ENCODE measurements around the gene CDH23. TPM values are rescaled to one million over a fixed set of nuclear protein-coding genes. Genes with fewer than 3 reads are reported as not detected.

The CDH23 gene
- total and polyA plus RNA-seq, 10 donors, result 2.0 to 19.9 (median 11.0) TPM

GRCh38 chr10:71399946-71400345, 3.2 kb downstream of the CDH23 start:
- no peak overlapping the region for H3K27ac ChIP-seq
- H3K4me3 ChIP-seq, result no peak overlapping the region
- no peak for DNase-seq
- H3K36me3 ChIP-seq, result no peaks in the 10 kb centered on the region
- TF ChIP-seq POLR2A (IDR thresholded peaks at IDR 0.05) (no peak), POLR2AphosphoS5 (IDR thresholded peaks at IDR 0.05) (no peak), CTCF (IDR thresholded peaks at IDR 0.05 in 8 of 11, conservative IDR thresholded peaks at IDR 0.05 in 3 of 11) (no peak)
- peaks cover 7 to 32% (median 18%) of the 10 kb centered on the region in 6 donors for H3K4me1 ChIP-seq
- 83 to 89% (median 85%) methylated on average over 5 of the region's 5 CpGs for WGBS, 5 donors
- H3K27me3 ChIP-seq (replicated peaks in 1 of 7), result peaks cover 3 to 82% (median 28%) of the 10 kb centered on the region in 7 donors
- no peaks in the 10 kb centered on the region for H3K9me3 ChIP-seq
- intact Hi-C loops (cut with DNase I; ENCODE audit: low total_unique reads), result loop anchor here (5.0 to 10.0 kb wide), 2 partner anchors 167 to 305 kb away; no protein-coding TSS in a partner anchor

GRCh38 chr10:71401056-71401455, 4.3 kb downstream of the CDH23 start:
- TF ChIP-seq CTCF (IDR thresholded peaks at IDR 0.05 in 8 of 11, conservative IDR thresholded peaks at IDR 0.05 in 3 of 11) (no peak), POLR2AphosphoS5 (IDR thresholded peaks at IDR 0.05) (no peak), POLR2A (IDR thresholded peaks at IDR 0.05) (no peak)
- Histone ChIP-seq H3K4me1 (peaks cover 7 to 27% (median 17%) of the 10 kb centered on the region in 6 donors), H3K36me3 (no peaks in the 10 kb centered on the region), H3K9me3 (no peaks in the 10 kb centered on the region), H3K27me3 (replicated peaks in 1 of 7) (peaks cover 3 to 73% (median 26%) of the 10 kb centered on the region in 7 donors), H3K4me3 (no peak overlapping the region), H3K27ac (no peak overlapping the region)
- intact Hi-C loops (cut with DNase I; ENCODE audit: low total_unique reads), result no loop called here
- WGBS, 5 donors, result 88 to 94% (median 89%) methylated on average over 7 of the region's 7 CpGs
- DNase-seq, result no peak

GRCh38 chr10:71402005-71402404, 5.3 kb downstream of the CDH23 start:
- TF ChIP-seq POLR2A (IDR thresholded peaks at IDR 0.05) (no peak), CTCF (IDR thresholded peaks at IDR 0.05 in 8 of 11, conservative IDR thresholded peaks at IDR 0.05 in 3 of 11) (no peak), POLR2AphosphoS5 (IDR thresholded peaks at IDR 0.05) (no peak)
- no peak for DNase-seq
- Histone ChIP-seq H3K27ac (no peak overlapping the region), H3K4me3 (no peak overlapping the region), H3K9me3 (no peaks in the 10 kb centered on the region), H3K4me1 (peaks cover 7 to 18% (median 11%) of the 10 kb centered on the region in 6 donors), H3K36me3 (no peaks in the 10 kb centered on the region), H3K27me3 (replicated peaks in 1 of 7) (peaks cover 3 to 64% (median 19%) of the 10 kb centered on the region in 7 donors)
- intact Hi-C loops (cut with DNase I; ENCODE audit: low total_unique reads), result no loop called here
- WGBS, 5 donors, result 88 to 97% (median 92%) methylated on average over 7 of the region's 7 CpGs

GRCh38 chr10:71404503-71405295, 8.0 kb downstream of the CDH23 start:
- TF ChIP-seq CTCF (IDR thresholded peaks at IDR 0.05 in 8 of 11, conservative IDR thresholded peaks at IDR 0.05 in 3 of 11) (no peak), POLR2A (IDR thresholded peaks at IDR 0.05) (no peak), POLR2AphosphoS5 (IDR thresholded peaks at IDR 0.05) (no peak)
- Histone ChIP-seq H3K27me3 (replicated peaks in 1 of 7) (peaks cover 0 to 37% (median 2%) of the 10 kb centered on the region in 7 donors), H3K27ac (no peak overlapping the region), H3K36me3 (no peaks in the 10 kb centered on the region), H3K4me1 (no peaks in the 10 kb centered on the region), H3K4me3 (no peak overlapping the region), H3K9me3 (no peaks in the 10 kb centered on the region)
- 68 to 86% (median 81%) methylated on average over 11 to 13 of the region's 13 CpGs for WGBS, 5 donors
- DNase-seq, result no peak
- intact Hi-C loops (cut with DNase I; ENCODE audit: low total_unique reads), result no loop called here
